Panc1 (cell line): ENCODE results near the gene EML1.

ENCODE experiments used
- CTCF ChIP-seq: fragments of 450-650 bp; IDR thresholded peaks from 2 replicates; pipeline ENCODE4 v1.5.1; 2017; ENCODE audit warnings: mild to moderate bottlenecking
- REST ChIP-seq, 2 experiments: IDR thresholded peaks; 2 replicates each; pipeline ENCODE4 v1.6.1; 2011 to 2012; ENCODE audit warnings: low read depth in 2 of 2, control low read depth in 1 of 2, low read length in 1 of 2, mild to moderate bottlenecking in 1 of 2, moderate library complexity in 1 of 2; ENCODE audit not compliant: insufficient read depth in 1 of 2
- SIN3A ChIP-seq: IDR thresholded peaks from 2 replicates; pipeline ENCODE4 v1.6.1; 2012; ENCODE audit warnings: low read depth, mild to moderate bottlenecking, low read length, moderate library complexity, borderline replicate concordance; ENCODE audit not compliant: insufficient read depth

- TF ChIP-seq CTCF (no peak), SIN3A (no peak), REST (IDR thresholded peaks at IDR 0.05; ENCODE audit: insufficient read depth in 1 of 2, low read depth in 2 of 2, low read length in 1 of 2) (no peak)
These were observed 175.1 kb downstream of the EML1 start for GRCh38 chr14:99968191-99968920.
